HEK293 (cell line): ENCODE results near the gene TUBGCP3.

ENCODE experiments used
- CTCF ChIP-seq: fragments of 450-650 bp; formaldehyde crosslinking; IDR thresholded peaks from 2 replicates; pipeline ENCODE4 v1.5.1; 2016; ENCODE audit warnings: missing biosample characterization, missing genetic modification characterization
- SP2 ChIP-seq: fragments of 450-650 bp; formaldehyde crosslinking; IDR thresholded peaks from 2 replicates; pipeline ENCODE4 v1.5.1; 2016; ENCODE audit warnings: missing biosample characterization, missing genetic modification characterization
- TRIM28 ChIP-seq: IDR thresholded peaks from 2 replicates; pipeline ENCODE4 v1.6.1; 2011; ENCODE audit warnings: low read length, control low read depth, borderline replicate concordance
- ZNF239 ChIP-seq: fragments of 450-650 bp; formaldehyde crosslinking; IDR thresholded peaks from 2 replicates; pipeline ENCODE4 v1.5.1; 2016; ENCODE audit warnings: missing biosample characterization, missing genetic modification characterization
- TF ChIP-seq, protein P1 (sequence below): IDR thresholded peaks from 2 replicates; pipeline ENCODE4 v1.6.1; 2011; ENCODE audit warnings: mild to moderate bottlenecking, low read depth, low read length, borderline replicate concordance
- TF ChIP-seq, protein P2 (sequence below): fragments of 450-650 bp; formaldehyde crosslinking; IDR thresholded peaks from 2 replicates; pipeline ENCODE4 v1.5.1; 2017; ENCODE audit warnings: missing biosample characterization, missing genetic modification characterization

GRCh38 chr13:112532837-112533745 is 54.9 kb downstream of the TUBGCP3 start:
- no peak for TF ChIP-seq TRIM28
- TF ChIP-seq, protein P1, sequence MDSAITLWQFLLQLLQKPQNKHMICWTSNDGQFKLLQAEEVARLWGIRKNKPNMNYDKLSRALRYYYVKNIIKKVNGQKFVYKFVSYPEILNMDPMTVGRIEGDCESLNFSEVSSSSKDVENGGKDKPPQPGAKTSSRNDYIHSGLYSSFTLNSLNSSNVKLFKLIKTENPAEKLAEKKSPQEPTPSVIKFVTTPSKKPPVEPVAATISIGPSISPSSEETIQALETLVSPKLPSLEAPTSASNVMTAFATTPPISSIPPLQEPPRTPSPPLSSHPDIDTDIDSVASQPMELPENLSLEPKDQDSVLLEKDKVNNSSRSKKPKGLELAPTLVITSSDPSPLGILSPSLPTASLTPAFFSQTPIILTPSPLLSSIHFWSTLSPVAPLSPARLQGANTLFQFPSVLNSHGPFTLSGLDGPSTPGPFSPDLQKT: no peak
- no peak for TF ChIP-seq CTCF (tag by site-specific recombination)
- no peak for TF ChIP-seq ZNF239
- TF ChIP-seq, protein P2, sequence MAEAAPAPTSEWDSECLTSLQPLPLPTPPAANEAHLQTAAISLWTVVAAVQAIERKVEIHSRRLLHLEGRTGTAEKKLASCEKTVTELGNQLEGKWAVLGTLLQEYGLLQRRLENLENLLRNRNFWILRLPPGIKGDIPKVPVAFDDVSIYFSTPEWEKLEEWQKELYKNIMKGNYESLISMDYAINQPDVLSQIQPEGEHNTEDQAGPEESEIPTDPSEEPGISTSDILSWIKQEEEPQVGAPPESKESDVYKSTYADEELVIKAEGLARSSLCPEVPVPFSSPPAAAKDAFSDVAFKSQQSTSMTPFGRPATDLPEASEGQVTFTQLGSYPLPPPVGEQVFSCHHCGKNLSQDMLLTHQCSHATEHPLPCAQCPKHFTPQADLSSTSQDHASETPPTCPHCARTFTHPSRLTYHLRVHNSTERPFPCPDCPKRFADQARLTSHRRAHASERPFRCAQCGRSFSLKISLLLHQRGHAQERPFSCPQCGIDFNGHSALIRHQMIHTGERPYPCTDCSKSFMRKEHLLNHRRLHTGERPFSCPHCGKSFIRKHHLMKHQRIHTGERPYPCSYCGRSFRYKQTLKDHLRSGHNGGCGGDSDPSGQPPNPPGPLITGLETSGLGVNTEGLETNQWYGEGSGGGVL (tag by site-specific recombination): no peak
- no peak for TF ChIP-seq SP2 (tag by site-specific recombination)
